HG02642 (cell line): Measurements from ENCODE around the gene COX6B1.
A peak's percentile ranks its signal among the peaks of the same experiment; 100 is the strongest.
"Not testable (repeated sequence)": the region's sequence is repeated elsewhere in the genome, so short reads cannot be mapped to it uniquely, and the experiment has no call there.

Experiments used
- ATAC-seq: cut with Tn5 transposase; IDR thresholded peaks from one replicate; pipeline ENCODE4 v1.9.1; 2021; ENCODE audit warnings: mild to moderate bottlenecking; ENCODE audit not compliant: unreplicated experiment, poor library complexity

COX6B1 gene

GRCh38 chr19:35661995-35662340 is 13.8 kb downstream of the COX6B1 start:
- ATAC-seq, result no peak

DNA sequence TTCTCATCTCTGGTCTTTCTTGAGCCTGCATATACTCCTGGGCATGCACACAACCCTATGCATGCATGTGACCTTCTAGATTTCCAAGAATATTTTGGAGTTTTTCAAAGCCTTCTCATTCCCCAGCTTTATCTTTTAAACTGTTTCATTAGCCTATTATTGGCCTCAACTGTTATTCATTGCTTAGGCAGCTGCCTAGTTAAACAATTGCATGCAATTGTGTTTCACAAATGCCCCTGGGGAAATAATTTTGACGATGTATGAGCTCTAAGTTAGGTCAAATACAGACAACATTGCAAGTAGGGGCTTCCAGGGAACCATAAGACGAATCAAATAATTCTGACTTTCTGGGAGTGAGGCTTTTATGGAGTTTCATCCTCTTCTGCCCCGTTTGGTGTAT is 15.9 kb downstream of the COX6B1 start:
- no peak for ATAC-seq

GRCh38 chr19:35665157-35665556 is 17.0 kb downstream of the COX6B1 start:
- ATAC-seq, result no peak

DNA sequence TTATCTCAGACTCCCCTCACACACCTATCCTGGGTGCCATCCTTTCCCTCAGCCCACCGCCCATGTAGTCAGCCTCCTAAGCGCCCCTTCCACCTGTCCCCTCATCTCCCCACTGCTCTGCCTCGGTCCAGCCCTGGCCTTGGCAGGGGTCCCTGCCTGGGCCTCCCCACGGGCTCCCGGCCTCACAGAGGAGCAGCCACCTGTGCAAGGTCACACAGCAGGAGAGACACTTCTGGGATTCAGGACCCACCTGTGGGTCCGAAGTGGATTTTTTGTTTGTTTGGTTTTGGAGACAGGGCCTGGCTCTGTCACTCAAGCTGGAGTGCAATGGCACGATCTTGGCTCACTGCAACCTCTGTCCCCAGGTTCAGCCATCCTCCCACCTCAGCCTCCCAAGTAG is 17.5 kb downstream of the COX6B1 start:
- ATAC-seq, result no peak

DNA sequence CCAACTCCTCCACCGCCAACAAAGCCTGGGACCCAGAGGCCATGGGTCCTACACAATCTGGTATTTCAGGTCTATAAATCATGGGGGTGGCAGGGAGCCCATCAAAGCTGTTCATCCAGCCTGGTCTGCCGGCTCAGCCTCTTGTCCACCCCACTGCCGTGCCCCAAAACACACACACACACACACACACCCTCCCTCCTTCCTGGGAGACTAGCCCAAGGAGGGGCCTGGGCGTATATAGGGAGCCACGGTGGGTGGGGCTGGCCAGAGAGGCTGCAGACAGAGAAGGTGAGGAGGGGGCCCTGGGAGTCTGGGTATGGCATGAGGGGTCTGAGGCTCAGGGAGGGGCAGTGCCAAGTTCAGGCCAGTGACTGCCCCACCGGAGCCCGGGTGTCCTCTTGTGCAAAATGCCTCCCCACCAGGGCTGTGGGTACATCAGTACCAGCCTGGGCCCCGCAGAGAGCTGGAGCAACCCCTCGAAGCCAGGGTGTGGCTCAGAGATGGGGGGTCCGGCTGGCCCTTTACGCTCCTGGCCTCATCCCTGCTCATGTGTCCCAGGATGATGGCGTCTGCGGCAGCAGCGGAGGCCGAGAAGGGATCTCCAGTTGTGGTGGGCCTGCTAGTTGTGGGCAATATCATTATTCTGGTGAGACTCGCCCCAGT is 18.3 kb downstream of the COX6B1 start, which contains the start of gene UPK1A:
Gene UPK1A (plus strand): TSS at position 267 of the 663 bp plus-strand sequence. CDS start 296 bp downstream, at position 563.
- no peak for ATAC-seq

GRCh38 chr19:35669566-35669965 is 21.4 kb downstream of the COX6B1 start:
- ATAC-seq, result no peak

- no peak for ATAC-seq
These were observed 21.9 kb downstream of the COX6B1 start for GRCh38 chr19:35669974-35670373.

DNA sequence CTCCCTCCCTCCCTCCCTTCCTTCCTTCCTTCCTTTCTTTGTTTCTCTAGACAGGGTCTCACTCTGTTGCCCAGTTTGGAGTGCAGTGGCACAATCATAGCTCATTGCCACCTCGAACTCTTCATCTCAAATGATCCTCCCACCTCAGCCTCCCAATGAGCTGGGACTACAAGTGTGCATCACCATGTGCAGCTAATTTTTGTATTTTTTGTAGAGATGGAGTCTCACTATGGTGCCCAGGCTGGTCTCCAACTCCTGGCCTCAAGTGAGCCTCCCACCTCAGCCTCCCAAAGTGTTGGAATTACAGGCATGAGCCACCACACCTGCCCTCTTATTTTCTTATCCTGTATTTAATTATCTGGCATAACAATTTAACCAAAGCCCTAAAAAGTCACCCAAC is 22.6 kb downstream of the COX6B1 start:
- ATAC-seq, result no peak

DNA sequence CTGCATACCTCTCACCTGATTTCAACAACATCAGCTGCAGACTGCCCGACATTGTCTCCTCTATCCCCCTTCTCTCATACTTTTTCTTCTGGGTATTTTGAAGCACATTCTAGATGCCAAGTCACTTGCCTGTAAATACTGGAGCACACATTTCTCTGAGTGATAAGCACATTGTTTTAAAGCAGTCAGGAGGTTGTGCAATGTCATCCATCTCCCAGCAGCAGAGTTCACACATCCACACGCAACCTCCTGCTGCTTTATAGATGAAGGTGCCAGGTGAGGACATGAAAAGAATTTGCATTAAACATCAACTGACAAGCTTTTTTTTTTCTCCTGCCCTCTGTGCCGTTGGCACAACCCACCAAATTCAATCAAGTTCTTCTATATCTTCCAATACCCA is 23.7 kb downstream of the COX6B1 start:
- ATAC-seq, result no peak

- no peak for ATAC-seq
These were observed 25.1 kb downstream of the COX6B1 start for GRCh38 chr19:35673121-35673804.

GRCh38 chr19:35675589-35676140 is 27.5 kb downstream of the COX6B1 start:
- no peak for ATAC-seq

GRCh38 chr19:35689836-35690235 is 41.7 kb downstream of the COX6B1 start:
- no peak for ATAC-seq

GRCh38 chr19:35691106-35691505 is 43.0 kb downstream of the COX6B1 start:
- ATAC-seq, result not testable (repeated sequence)

DNA sequence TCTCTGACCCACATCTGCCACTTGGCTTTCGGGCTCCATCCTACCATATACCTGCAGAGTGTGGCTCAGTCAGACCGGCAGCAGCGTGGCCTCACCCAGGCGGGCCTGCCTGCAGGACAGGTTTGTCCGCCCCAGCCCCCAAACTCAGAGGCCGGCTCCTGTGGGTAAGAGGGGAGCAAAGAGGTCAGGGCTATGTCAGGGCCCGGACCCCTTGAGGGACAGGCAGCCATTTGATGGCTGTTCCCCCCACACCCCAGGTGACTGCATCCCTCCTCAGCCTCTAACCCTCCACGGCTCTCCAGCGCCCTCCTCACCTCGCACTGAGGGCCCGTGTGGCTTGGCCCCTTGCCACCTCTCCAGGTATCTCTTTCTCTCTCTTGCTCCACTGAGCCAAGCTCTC is 43.9 kb downstream of the COX6B1 start:
- ATAC-seq, result no peak

GRCh38 chr19:35693422-35693821 is 45.3 kb downstream of the COX6B1 start:
- ATAC-seq, result peak; percentile 10

- peak; percentile 84 for ATAC-seq
These were observed 45.9 kb downstream of the COX6B1 start for GRCh38 chr19:35693835-35694599.

DNA sequence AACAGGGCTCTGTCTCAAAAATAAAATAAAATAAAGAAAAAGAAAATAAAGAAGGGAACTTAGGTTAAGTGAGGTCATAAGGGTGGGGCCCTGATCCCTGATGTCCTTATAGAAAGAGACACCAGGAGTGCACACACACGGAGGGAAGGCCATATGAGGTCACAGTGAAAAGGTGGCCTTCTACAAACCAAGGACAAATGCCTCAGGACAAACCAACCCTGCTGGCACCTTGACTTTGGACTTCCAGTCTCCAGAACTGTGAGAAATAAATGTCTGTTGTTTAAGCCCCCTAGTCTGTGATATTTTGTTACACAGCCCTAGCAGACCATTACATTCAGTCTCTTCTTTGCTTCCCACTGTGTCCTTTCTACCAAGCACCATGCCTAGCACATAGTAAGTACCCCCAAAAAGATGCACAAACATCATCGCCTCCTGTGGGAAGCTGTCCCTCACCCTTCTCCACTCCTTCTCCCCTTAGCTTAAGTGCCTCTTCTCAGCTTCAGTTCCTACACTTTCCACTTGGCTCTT is 47.8 kb downstream of the COX6B1 start:
- no peak for ATAC-seq

DNA sequence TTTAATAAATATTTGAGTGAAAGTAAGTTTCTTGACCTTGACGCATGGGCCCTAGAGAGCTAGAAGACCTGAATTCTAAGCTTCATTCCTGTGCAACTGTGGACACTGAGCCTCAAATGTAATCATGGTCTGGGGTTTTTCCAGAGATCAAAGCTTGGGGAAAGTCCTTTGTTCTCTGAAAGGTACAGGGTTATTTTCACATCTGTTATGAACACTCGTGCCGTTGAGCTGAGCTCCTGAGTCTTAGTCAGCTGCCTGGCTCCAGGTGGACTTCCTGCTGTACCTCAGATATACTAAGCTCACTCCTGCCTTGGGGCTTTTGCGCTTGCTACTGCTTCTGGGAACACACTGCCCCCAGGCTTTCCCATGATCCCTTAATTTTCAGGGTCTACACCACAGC is 48.7 kb downstream of the COX6B1 start:
- no peak for ATAC-seq

GRCh38 chr19:35702223-35703012 is 54.3 kb downstream of the COX6B1 start:
- ATAC-seq, result peak; percentile 95

GRCh38 chr19:35703343-35703742 is 55.2 kb downstream of the COX6B1 start:
- no peak for ATAC-seq
